HG03064 (cell line): ENCODE measurements around the gene RSPRY1.
A peak's percentile ranks its signal among the peaks of the same experiment; 100 is the strongest.

Experiments used
- ATAC-seq: cut with Tn5 transposase; IDR thresholded peaks from one replicate; pipeline ENCODE4 v1.9.1; 2021; ENCODE audit warnings: low read depth; ENCODE audit not compliant: unreplicated experiment

The RSPRY1 gene

GRCh38 chr16:57185945-57186871 lies at the start of gene RSPRY1, which contains the start of gene PSME3IP1:
Gene RSPRY1, plus strand, starts transcription at chr16:57186329. Its CDS starts 18,330 bp downstream, at chr16:57204659.
Gene PSME3IP1, minus strand, starts transcription at chr16:57186039. Its CDS starts 12,185 bp downstream, at chr16:57173854.
- peak; percentile 78 for ATAC-seq

GRCh38 chr16:57137043-57137442 lies 49.1 kb upstream of the RSPRY1 start:
- ATAC-seq, result no peak

GRCh38 chr16:57137566-57138273 lies 48.4 kb upstream of the RSPRY1 start:
- no peak for ATAC-seq

- no peak for ATAC-seq
Observed at GRCh38 chr16:57138281-57138935, 47.7 kb upstream of the RSPRY1 start.

- ATAC-seq, result no peak
Observed at GRCh38 chr16:57140931-57141668, 45.0 kb upstream of the RSPRY1 start.

GRCh38 chr16:57141822-57142631 lies 44.1 kb upstream of the RSPRY1 start:
- no peak for ATAC-seq

GRCh38 chr16:57143149-57143921 lies 42.8 kb upstream of the RSPRY1 start:
- ATAC-seq, result no peak

- no peak for ATAC-seq
Observed at GRCh38 chr16:57144027-57144426, 42.1 kb upstream of the RSPRY1 start.

- ATAC-seq, result no peak
Observed at GRCh38 chr16:57145046-57146021, 40.8 kb upstream of the RSPRY1 start.

GRCh38 chr16:57146040-57146647 lies 40.0 kb upstream of the RSPRY1 start:
- ATAC-seq, result no peak

GRCh38 chr16:57146735-57147134 lies 39.4 kb upstream of the RSPRY1 start:
- no peak for ATAC-seq

- no peak for ATAC-seq
Observed at GRCh38 chr16:57147381-57148221, 38.5 kb upstream of the RSPRY1 start.

- ATAC-seq, result no peak
Observed at GRCh38 chr16:57148481-57148880, 37.6 kb upstream of the RSPRY1 start.

GRCh38 chr16:57149391-57149790 lies 36.7 kb upstream of the RSPRY1 start:
- ATAC-seq, result no peak

GRCh38 chr16:57150682-57151330 lies 35.3 kb upstream of the RSPRY1 start:
- ATAC-seq, result no peak

- no peak for ATAC-seq
Observed at GRCh38 chr16:57151369-57151768, 34.8 kb upstream of the RSPRY1 start.
